ACHN (cell line): ENCODE results near the gene ST8SIA5.

ENCODE experiments used
- DNase-seq: peaks from one replicate; pipeline ENCODE4 v3.0.0-alpha.2; 2015
- in situ Hi-C: cut with HindIII; loops from 2 replicates; pipeline ENCODE4 v1.10.0; 2017; ENCODE audit warnings: low sequenced_read_pairs, low pct_ligation_motif_present, low pct_unique_long_range_greater_than_20kb

ST8SIA5 gene

GRCh38 chr18:46751882-46752281 is 5.0 kb downstream of the ST8SIA5 start:
- in situ Hi-C loops, result no loop called here
- DNase-seq, result no peak

- in situ Hi-C loops, result no loop called here
- DNase-seq, result no peak
Measured at GRCh38 chr18:46750626-46751025, 6.2 kb downstream of the ST8SIA5 start.

- in situ Hi-C loops, result no loop called here
Measured at GRCh38 chr18:46748466-46748865, 8.4 kb downstream of the ST8SIA5 start.

GRCh38 chr18:46740046-46740445 is 16.8 kb downstream of the ST8SIA5 start:
- no peak for DNase-seq
- in situ Hi-C loops, result no loop called here

More at GRCh38 chr18:46748466-46748865, 8.4 kb downstream of the ST8SIA5 start:
- DNase-seq, result no peak

GRCh38 chr18:46738491-46738890 is 18.4 kb downstream of the ST8SIA5 start:
- DNase-seq, result no peak
- in situ Hi-C loops, result no loop called here

GRCh38 chr18:46736736-46737135 is 20.1 kb downstream of the ST8SIA5 start:
- in situ Hi-C loops, result no loop called here
- DNase-seq, result no peak

GRCh38 chr18:46736135-46736534 is 20.7 kb downstream of the ST8SIA5 start:
- no peak for DNase-seq
- in situ Hi-C loops, result no loop called here

GRCh38 chr18:46734981-46735380 is 21.9 kb downstream of the ST8SIA5 start:
- no peak for DNase-seq
- in situ Hi-C loops, result no loop called here

GRCh38 chr18:46733872-46734271 is 23.0 kb downstream of the ST8SIA5 start:
- in situ Hi-C loops, result no loop called here
- no peak for DNase-seq

GRCh38 chr18:46732801-46733200 is 24.1 kb downstream of the ST8SIA5 start:
- DNase-seq, result no peak
- in situ Hi-C loops, result no loop called here

- DNase-seq, result no peak
- in situ Hi-C loops, result no loop called here
Measured at GRCh38 chr18:46732201-46732600, 24.7 kb downstream of the ST8SIA5 start.

GRCh38 chr18:46731316-46731715 is 25.5 kb downstream of the ST8SIA5 start:
- in situ Hi-C loops, result no loop called here

GRCh38 chr18:46728219-46728930 is 28.5 kb downstream of the ST8SIA5 start:
- DNase-seq, result no peak
- in situ Hi-C loops, result no loop called here

More at GRCh38 chr18:46731316-46731715, 25.5 kb downstream of the ST8SIA5 start:
- no peak for DNase-seq

GRCh38 chr18:46727177-46727576 is 29.7 kb downstream of the ST8SIA5 start:
- no peak for DNase-seq
- in situ Hi-C loops, result no loop called here

GRCh38 chr18:46725310-46725709 is 31.5 kb downstream of the ST8SIA5 start:
- in situ Hi-C loops, result no loop called here
- no peak for DNase-seq

- DNase-seq, result no peak
- in situ Hi-C loops, result no loop called here
Measured at GRCh38 chr18:46723856-46724415, 32.9 kb downstream of the ST8SIA5 start.

GRCh38 chr18:46722051-46722450 is 34.8 kb downstream of the ST8SIA5 start:
- in situ Hi-C loops, result no loop called here
- no peak for DNase-seq

GRCh38 chr18:46721331-46721730 is 35.5 kb downstream of the ST8SIA5 start:
- in situ Hi-C loops, result no loop called here
- DNase-seq, result no peak

GRCh38 chr18:46720521-46720920 is 36.3 kb downstream of the ST8SIA5 start:
- in situ Hi-C loops, result no loop called here
- DNase-seq, result no peak

- in situ Hi-C loops, result no loop called here
- no peak for DNase-seq
Measured at GRCh38 chr18:46720092-46720491, 36.8 kb downstream of the ST8SIA5 start.
